Measurements from ENCODE around the gene CASKIN2. TPM values are rescaled to one million over a fixed set of nuclear protein-coding genes. Genes with fewer than 3 reads are reported as not detected.
A peak's percentile ranks its signal among the peaks of the same experiment; 100 is the strongest.

Gene CASKIN2
- total RNA-seq, 4 donors from 2014 or later, result 9.5 to 12.2 (median 10.4) TPM

DNA sequence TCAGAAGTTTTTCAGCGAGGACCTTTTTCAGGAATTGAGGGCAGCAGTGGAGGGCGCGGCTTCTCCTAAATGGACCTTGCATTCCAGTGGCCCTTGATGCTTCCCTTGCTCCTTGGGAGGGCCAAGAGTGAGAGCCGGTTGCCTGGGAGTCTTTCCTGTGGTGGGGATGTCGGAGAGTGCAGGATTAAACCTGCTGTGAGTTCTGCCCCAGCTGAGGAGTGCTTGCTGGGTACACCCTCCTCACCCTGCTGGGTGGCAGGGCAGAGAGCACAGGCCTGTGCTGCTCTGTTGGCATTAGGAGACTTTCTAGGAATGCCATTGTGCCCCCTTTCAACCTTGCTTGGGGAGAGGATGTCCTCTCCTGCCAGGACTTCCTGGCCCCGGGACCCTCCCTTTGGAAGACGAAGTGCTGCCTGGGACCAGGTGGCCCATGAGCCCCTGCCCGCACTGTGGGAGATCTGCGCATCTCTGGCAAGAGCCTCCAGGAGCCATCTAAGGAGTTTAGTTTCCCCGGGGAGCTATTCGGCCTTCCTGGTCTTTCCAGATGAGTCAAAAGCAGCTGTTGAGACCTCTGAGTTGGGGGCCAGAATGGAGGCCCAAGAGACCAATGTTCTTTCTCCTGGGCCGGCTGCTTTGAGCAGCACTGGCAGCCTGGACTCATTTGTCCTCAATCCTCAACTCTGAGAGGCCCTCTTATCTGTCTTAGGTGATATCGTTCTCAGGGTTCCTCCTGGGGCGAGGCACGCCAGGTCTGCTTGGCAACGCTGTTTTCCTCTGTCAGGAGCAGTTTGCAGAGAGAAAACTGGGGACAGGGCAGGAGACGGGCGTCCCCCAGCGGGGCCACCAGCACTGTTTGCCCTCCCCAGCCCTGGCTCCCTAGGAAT is 15.7 kb upstream of the CASKIN2 start:
- no peaks in the 10 kb centered on the region for H3K27me3 ChIP-seq
- peaks cover 0 to 55% (median 0%) of the 10 kb centered on the region in 3 donors for H3K36me3 ChIP-seq
- H3K4me1 ChIP-seq, result peaks cover 0 to 28% (median 6%) of the 10 kb centered on the region in 3 donors
- intact Hi-C loops (cut with DNase I), result no loop called here
- no peak overlapping the region for H3K4me3 ChIP-seq
- peak overlapping the region; percentile 19 to 48 (median 35) for H3K27ac ChIP-seq
- 66 to 87% methylated on average over 6 to 7 of the region's 19 CpGs for WGBS, 2 donors
- no peak for DNase-seq
- TF ChIP-seq CTCF (IDR thresholded peaks at IDR 0.05) (no peak), POLR2A (IDR thresholded peaks at IDR 0.05) (no peak)
- H3K9me3 ChIP-seq, result no peaks in the 10 kb centered on the region

DNA sequence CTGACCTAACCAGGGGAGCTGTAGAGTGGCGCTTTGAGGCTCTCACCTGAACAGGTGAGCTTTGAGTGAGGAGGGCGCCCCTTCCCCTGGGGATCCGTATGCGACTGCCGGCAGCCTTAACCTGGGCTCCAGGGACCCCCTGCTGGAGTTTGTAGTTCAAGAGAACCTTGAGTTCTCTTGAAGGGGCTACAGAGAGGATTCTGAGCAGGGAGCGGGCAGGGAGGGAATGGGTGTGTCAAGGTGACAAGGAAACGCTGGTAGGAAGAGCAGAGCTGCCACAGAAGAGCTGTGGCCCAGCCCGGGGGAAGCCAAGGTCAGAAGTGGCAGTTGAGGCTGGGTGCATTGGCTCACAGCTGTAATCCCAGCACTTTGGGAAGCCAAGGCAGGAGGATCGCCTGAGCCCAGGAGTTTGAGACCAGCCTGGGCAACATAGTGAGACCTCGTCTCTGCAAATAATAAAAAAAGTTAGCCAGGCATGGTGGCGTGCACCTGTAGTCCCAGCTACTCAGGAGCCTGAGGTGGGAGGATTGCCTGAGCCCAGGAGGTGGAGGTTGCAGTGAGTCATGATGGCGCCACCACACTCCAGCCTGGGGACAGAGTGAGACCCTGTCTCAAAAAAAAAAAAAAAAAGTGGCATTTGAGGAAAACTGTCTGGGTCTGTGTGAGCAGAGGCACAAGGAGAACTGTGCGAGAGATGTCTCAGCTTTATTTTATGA is 11.4 kb upstream of the CASKIN2 start:
- no peaks in the 10 kb centered on the region for H3K27me3 ChIP-seq
- TF ChIP-seq CTCF (IDR thresholded peaks at IDR 0.05) (no peak), POLR2A (IDR thresholded peaks at IDR 0.05) (no peak)
- WGBS, 2 donors, result 39 to 47% methylated on average over 5 to 12 of the region's 13 CpGs
- DNase-seq, result no peak
- H3K36me3 ChIP-seq, result peaks cover 0 to 37% (median 0%) of the 10 kb centered on the region in 3 donors
- peak overlapping the region; percentile 76 to 97 (median 92) for H3K27ac ChIP-seq
- peak overlapping the region; percentile 63 to 88 (median 78) for H3K4me3 ChIP-seq
- no peaks in the 10 kb centered on the region for H3K9me3 ChIP-seq
- intact Hi-C loops (cut with DNase I), result no loop called here
- H3K4me1 ChIP-seq, result peaks cover 5 to 40% (median 11%) of the 10 kb centered on the region in 3 donors

DNA sequence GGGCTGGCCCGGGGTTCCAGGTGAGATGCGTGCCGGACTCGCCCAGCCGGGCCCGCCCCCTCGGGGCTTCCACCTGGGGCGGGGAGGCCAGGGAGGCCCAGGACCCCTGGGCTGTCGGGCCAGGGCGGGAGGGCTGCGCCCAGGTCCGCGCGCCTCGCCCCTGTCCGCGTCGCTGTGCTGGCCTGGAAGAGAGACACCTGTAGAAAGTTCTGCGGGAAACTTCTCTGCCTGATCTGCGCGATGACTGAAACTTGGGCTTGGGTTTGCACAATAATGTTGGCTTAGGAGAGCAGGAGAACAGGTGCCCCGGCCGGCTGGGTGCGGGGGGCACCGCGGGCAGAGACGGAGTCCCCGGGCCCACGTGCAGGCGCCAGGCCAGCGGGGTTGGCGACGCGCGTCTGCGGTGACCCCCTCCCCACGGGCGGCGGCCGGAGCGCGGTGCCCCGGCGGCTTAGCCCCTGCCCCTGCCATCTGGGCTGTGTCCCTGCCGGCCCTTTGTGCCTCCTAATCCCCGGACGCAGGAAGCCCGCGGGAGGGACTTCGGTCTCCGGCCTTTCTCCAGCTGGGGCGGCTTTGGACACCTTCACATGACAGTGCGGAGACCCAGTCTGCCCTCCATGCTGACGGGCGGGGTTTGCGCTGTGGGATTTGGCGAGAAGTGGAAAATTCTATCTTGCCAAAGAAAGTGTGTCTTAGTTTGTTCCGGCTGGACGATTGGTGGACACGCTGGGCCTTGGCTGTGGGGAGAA is 10.6 kb upstream of the CASKIN2 start:
- Histone ChIP-seq H3K27me3 (no peaks in the 10 kb centered on the region), H3K9me3 (no peaks in the 10 kb centered on the region), H3K4me1 (peaks cover 5 to 38% (median 11%) of the 10 kb centered on the region in 3 donors), H3K36me3 (peaks cover 0 to 37% (median 0%) of the 10 kb centered on the region in 3 donors), H3K4me3 (peak overlapping the region; percentile 63 to 88 (median 78)), H3K27ac (peak overlapping the region; percentile 76 to 97 (median 92))
- 0 to 4% methylated on average over 9 to 12 of the region's 60 CpGs for WGBS, 2 donors
- intact Hi-C loops (cut with DNase I), result no loop called here
- no peak for DNase-seq
- no peak for TF ChIP-seq POLR2A (IDR thresholded peaks at IDR 0.05)
- TF ChIP-seq CTCF (IDR thresholded peaks at IDR 0.05), result no peak

DNA sequence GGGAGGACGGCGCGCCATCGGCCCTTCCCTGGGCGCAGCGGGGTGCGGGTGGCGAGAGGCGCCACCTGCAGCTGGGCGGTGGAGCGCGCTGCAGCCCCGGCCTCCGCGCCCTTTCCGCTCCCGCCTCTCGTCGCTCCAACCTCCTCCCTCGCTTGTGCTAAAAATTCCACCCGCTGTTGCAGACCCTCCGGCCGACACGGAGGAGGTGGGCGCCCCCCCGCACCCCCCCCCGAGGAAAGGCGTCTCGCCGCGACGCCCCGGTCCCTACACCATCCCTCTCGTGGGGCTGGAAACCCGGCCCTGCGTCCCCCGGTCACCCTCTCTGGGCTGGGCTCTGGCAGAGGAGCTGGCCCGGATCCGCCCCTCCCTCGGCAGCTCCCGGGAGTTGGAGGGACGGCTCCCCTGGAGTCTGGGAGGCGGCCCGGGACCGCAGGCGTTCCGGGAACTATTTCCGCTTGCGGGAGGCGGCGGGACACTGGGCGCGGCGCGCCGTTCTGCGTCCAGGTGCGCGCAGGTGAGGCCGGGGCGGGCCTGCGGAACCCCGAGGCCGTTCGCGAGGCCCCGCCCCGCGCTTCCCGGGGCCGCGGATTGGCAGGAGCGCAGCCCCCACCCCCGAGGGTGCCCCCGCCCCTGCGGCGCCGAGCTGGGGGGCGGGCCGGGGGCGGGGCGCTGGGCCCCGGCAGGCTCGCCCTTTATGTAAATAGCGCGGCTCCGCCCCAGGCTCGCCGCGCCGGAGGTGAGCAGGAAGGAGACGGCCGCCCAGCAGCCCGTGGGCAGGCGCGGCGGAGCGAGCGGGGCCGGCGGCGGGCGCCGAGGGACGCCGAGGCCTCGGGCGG is 9.9 kb upstream of the CASKIN2 start, which contains the start of gene LLGL2:
TSS of gene LLGL2 (plus strand) at position 728 of the 836 bp plus-strand sequence. CDS start 17,730 bp downstream, outside the sequence.
- peak; percentile 37 for DNase-seq
- H3K4me3 ChIP-seq, result peak within 1 kb of the TSS; percentile 63 to 88 (median 78)
- H3K36me3 ChIP-seq, result peaks cover 0 to 41% (median 0%) of the 10 kb centered on the region in 3 donors
- H3K27ac ChIP-seq, result peak within 1 kb of the TSS; percentile 89 to 97 (median 92)
- H3K27me3 ChIP-seq, result no peaks in the 10 kb centered on the region
- TF ChIP-seq CTCF (IDR thresholded peaks at IDR 0.05) (peak; percentile 38 to 57 (median 45)), POLR2A (IDR thresholded peaks at IDR 0.05) (peak in 3 of 4 donors; percentile 33 to 69 (median 34))
- no CpG with 5 or more reads among the region's 108 CpGs for WGBS, 2 donors
- intact Hi-C loops (cut with DNase I), result no loop called here
- no peaks in the 10 kb centered on the region for H3K9me3 ChIP-seq
- H3K4me1 ChIP-seq, result peaks cover 5 to 35% (median 11%) of the 10 kb centered on the region in 3 donors

Data from esophagus squamous epithelium (tissue), 5 donors.